Calu3 (cell line): ENCODE results near the gene ARID1B. TPM values are rescaled to one million over a fixed set of nuclear protein-coding genes. Genes with fewer than 3 reads are reported as not detected.
A peak's percentile ranks its signal among the peaks of the same experiment; 100 is the strongest.

Experiments
- BruUV-seq: library from RNA; stranded (reverse); fragments of 400-500 nt; replicated peaks from 2 replicates; lab custom pipeline; 2021; lab: Mats Ljungman, UMichigan
- CTCF ChIA-PET: fragments of 300-600 bp; sonication (Branson Sonifier 250); formaldehyde crosslinking; loops from one replicate; lab custom pipeline; 2022; ENCODE audit warnings: antibody characterized with exemption; lab: Charles Lee
- DNase-seq: peaks from one replicate; pipeline ENCODE4 v3.0.0; 2022
- H3K27ac Mint-ChIP-seq: one replicate; pipeline ENCODE4 v1.8.0; 2022; ENCODE audit warnings: mixed read lengths; ENCODE audit not compliant: unreplicated experiment
- H3K27me3 Mint-ChIP-seq: one replicate; pipeline ENCODE4 v1.8.0; 2022; ENCODE audit warnings: mixed read lengths; ENCODE audit not compliant: unreplicated experiment
- H3K36me3 Mint-ChIP-seq: one replicate; pipeline ENCODE4 v1.8.0; 2022; ENCODE audit warnings: mild to moderate bottlenecking, moderate library complexity, mixed read lengths; ENCODE audit not compliant: insufficient read depth, unreplicated experiment
- H3K4me1 Mint-ChIP-seq: one replicate; pipeline ENCODE4 v1.8.0; 2022; ENCODE audit warnings: mild to moderate bottlenecking, low read depth, mixed read lengths; ENCODE audit not compliant: unreplicated experiment
- H3K4me3 Mint-ChIP-seq: one replicate; pipeline ENCODE4 v1.8.0; 2022; ENCODE audit warnings: mild to moderate bottlenecking, low read depth, moderate library complexity, mixed read lengths; ENCODE audit not compliant: unreplicated experiment
- H3K9me3 Mint-ChIP-seq: one replicate; pipeline ENCODE4 v1.8.0; 2022; ENCODE audit warnings: low read depth, mixed read lengths; ENCODE audit not compliant: unreplicated experiment
- CTCF ChIP-seq: fragments of 200-600 bp; IDR thresholded peaks from one replicate; pipeline ENCODE4 v1.8.0; 2022; ENCODE audit warnings: antibody characterized with exemption; ENCODE audit not compliant: unreplicated experiment
- intact Hi-C: fragments of 100-400 bp; cut with micrococcal nuclease; formaldehyde crosslinking; loops from one replicate; pipeline ENCODE4 v1.10.0; 2022; ENCODE audit not compliant: unreplicated experiment
- total RNA-seq: library from RNA; stranded (reverse); gene quantifications from 2 replicates; pipeline ENCODE4 v1.2.3, GENCODE V29; 2022

ARID1B gene
- total RNA-seq, 1 experiment from 2014 or later, result 53.5 TPM

GRCh38 chr6:157104803-157105202 lies 327.6 kb downstream of the ARID1B start:
- DNase-seq, result no peak
- Mint-ChIP-seq H3K4me1 (peaks cover 12% of the 10 kb centered on the region), H3K9me3 (no peaks in the 10 kb centered on the region), H3K27me3 (no peaks in the 10 kb centered on the region), H3K27ac (peak overlapping the region; percentile 44), H3K4me3 (no peak overlapping the region), H3K36me3 (no peaks in the 10 kb centered on the region)
- BruUV-seq, result no TSS peak
- no peak for TF ChIP-seq CTCF
- intact Hi-C loops, result no loop called here
- CTCF ChIA-PET, result no interaction called here

GRCh38 chr6:157106487-157106886 lies 329.3 kb downstream of the ARID1B start:
- no TSS peak for BruUV-seq
- Mint-ChIP-seq H3K27ac (no peak overlapping the region), H3K27me3 (no peaks in the 10 kb centered on the region), H3K4me3 (no peak overlapping the region), H3K4me1 (peaks cover 12% of the 10 kb centered on the region), H3K9me3 (no peaks in the 10 kb centered on the region), H3K36me3 (no peaks in the 10 kb centered on the region)
- DNase-seq, result peak; percentile 29
- CTCF ChIA-PET, result no interaction called here
- no peak for TF ChIP-seq CTCF
- intact Hi-C loops, result no loop called here

- H3K27me3 Mint-ChIP-seq, result no peaks in the 10 kb centered on the region
- no TSS peak for BruUV-seq
- H3K4me3 Mint-ChIP-seq, result no peak overlapping the region
- no peak for TF ChIP-seq CTCF
- CTCF ChIA-PET, result no interaction called here
- H3K27ac Mint-ChIP-seq, result peak overlapping the region; percentile 63
- intact Hi-C loops, result no loop called here
- H3K9me3 Mint-ChIP-seq, result no peaks in the 10 kb centered on the region
- no peaks in the 10 kb centered on the region for H3K36me3 Mint-ChIP-seq
- H3K4me1 Mint-ChIP-seq, result peaks cover 12% of the 10 kb centered on the region
- no peak for DNase-seq
These were observed 330.4 kb downstream of the ARID1B start for GRCh38 chr6:157107571-157107914.

GRCh38 chr6:157107915-157108651 lies 330.9 kb downstream of the ARID1B start:
- TF ChIP-seq CTCF, result no peak
- Mint-ChIP-seq H3K4me1 (peaks cover 12% of the 10 kb centered on the region), H3K4me3 (no peak overlapping the region), H3K27ac (peak overlapping the region; percentile 63), H3K36me3 (no peaks in the 10 kb centered on the region), H3K27me3 (no peaks in the 10 kb centered on the region), H3K9me3 (no peaks in the 10 kb centered on the region)
- BruUV-seq, result no TSS peak
- DNase-seq, result no peak
- intact Hi-C loops, result no loop called here
- CTCF ChIA-PET, result no interaction called here
